Measurements from ENCODE around the gene WFDC5. TPM values are rescaled to one million over a fixed set of nuclear protein-coding genes. Genes with fewer than 3 reads are reported as not detected.

Gene WFDC5
- total RNA-seq, 1 donor from 2014 or later = not detected

GRCh38 chr20:45138561-45139300, 23.8 kb upstream of the WFDC5 start:
- Mint-ChIP-seq H3K27me3 (ENCODE audit: low read depth) (peaks cover 26% of the 10 kb centered on the region), H3K4me1 (no peaks in the 10 kb centered on the region), H3K27ac (no peak overlapping the region), H3K4me3 (no peak overlapping the region), H3K9me3 (no peaks in the 10 kb centered on the region), H3K36me3 (no peaks in the 10 kb centered on the region)
- TF ChIP-seq CTCF (IDR thresholded peaks at IDR 0.05; ENCODE audit: unreplicated experiment) = peak; percentile 65
- DNase-seq (ENCODE audit: low spot score in 2 of 2, unreplicated experiment in 2 of 2) = no peak

GRCh38 chr20:45136911-45137310, 21.9 kb upstream of the WFDC5 start:
- Mint-ChIP-seq H3K27me3 (ENCODE audit: low read depth) (peaks cover 30% of the 10 kb centered on the region), H3K27ac (no peak overlapping the region), H3K36me3 (no peaks in the 10 kb centered on the region), H3K9me3 (no peaks in the 10 kb centered on the region), H3K4me3 (no peak overlapping the region), H3K4me1 (no peaks in the 10 kb centered on the region)
- no peak for TF ChIP-seq CTCF (IDR thresholded peaks at IDR 0.05; ENCODE audit: unreplicated experiment)
- no peak for DNase-seq (ENCODE audit: low spot score in 2 of 2, unreplicated experiment in 2 of 2)

- Mint-ChIP-seq H3K27ac (no peak overlapping the region), H3K9me3 (no peaks in the 10 kb centered on the region), H3K4me1 (no peaks in the 10 kb centered on the region), H3K36me3 (no peaks in the 10 kb centered on the region), H3K27me3 (ENCODE audit: low read depth) (peaks cover 75% of the 10 kb centered on the region), H3K4me3 (no peak overlapping the region)
- no peak for TF ChIP-seq CTCF (IDR thresholded peaks at IDR 0.05; ENCODE audit: unreplicated experiment)
- no peak for DNase-seq (ENCODE audit: low spot score in 2 of 2, unreplicated experiment in 2 of 2)
Observed at GRCh38 chr20:45128099-45128498, 13.1 kb upstream of the WFDC5 start.

- H3K4me1 Mint-ChIP-seq = no peaks in the 10 kb centered on the region
- H3K4me3 Mint-ChIP-seq = no peak within 1 kb of the TSS
- H3K27me3 Mint-ChIP-seq (ENCODE audit: low read depth) = peaks cover 65% of the 10 kb centered on the region
- H3K9me3 Mint-ChIP-seq = peaks cover 13% of the 10 kb centered on the region
- no peak for DNase-seq (ENCODE audit: low spot score in 2 of 2, unreplicated experiment in 2 of 2)
- H3K36me3 Mint-ChIP-seq = no peaks in the 10 kb centered on the region
- H3K27ac Mint-ChIP-seq = no peak within 1 kb of the TSS
- TF ChIP-seq CTCF (IDR thresholded peaks at IDR 0.05; ENCODE audit: unreplicated experiment) = no peak
Observed at GRCh38 chr20:45124365-45124764, 9.4 kb upstream of the WFDC5 start, which contains the start of gene WFDC12. TSS of gene WFDC12 (minus strand) at chr20:45124465. CDS start at chr20:45124447, 18 bp downstream.

GRCh38 chr20:45121388-45121787, 6.4 kb upstream of the WFDC5 start:
- DNase-seq (ENCODE audit: low spot score in 2 of 2, unreplicated experiment in 2 of 2) = no peak
- H3K4me1 Mint-ChIP-seq = no peaks in the 10 kb centered on the region
- H3K4me3 Mint-ChIP-seq = no peak overlapping the region
- no peak overlapping the region for H3K27ac Mint-ChIP-seq
- H3K36me3 Mint-ChIP-seq = no peaks in the 10 kb centered on the region
- peaks cover 51% of the 10 kb centered on the region for H3K27me3 Mint-ChIP-seq (ENCODE audit: low read depth)
- no peak for TF ChIP-seq CTCF (IDR thresholded peaks at IDR 0.05; ENCODE audit: unreplicated experiment)
- H3K9me3 Mint-ChIP-seq = peaks cover 13% of the 10 kb centered on the region

All from mesothelial cell of epicardium (in vitro differentiated cells).